Fibroblast of skin of abdomen (primary cell): ENCODE measurements around the gene TIMM44.

Source experiments
- DNase-seq: peaks from one replicate; pipeline ENCODE4 v3.0.0-alpha.2; 2013

TIMM44 gene

GRCh38 chr19:7914099-7914498 lies 29.4 kb downstream of the TIMM44 start:
- no peak for DNase-seq

- no peak for DNase-seq
Observed at GRCh38 chr19:7913652-7914051, 29.8 kb downstream of the TIMM44 start.

- DNase-seq = no peak
Observed at GRCh38 chr19:7912697-7913564, 30.5 kb downstream of the TIMM44 start.

- no peak for DNase-seq
Observed at GRCh38 chr19:7912144-7912696, 31.2 kb downstream of the TIMM44 start.

DNA sequence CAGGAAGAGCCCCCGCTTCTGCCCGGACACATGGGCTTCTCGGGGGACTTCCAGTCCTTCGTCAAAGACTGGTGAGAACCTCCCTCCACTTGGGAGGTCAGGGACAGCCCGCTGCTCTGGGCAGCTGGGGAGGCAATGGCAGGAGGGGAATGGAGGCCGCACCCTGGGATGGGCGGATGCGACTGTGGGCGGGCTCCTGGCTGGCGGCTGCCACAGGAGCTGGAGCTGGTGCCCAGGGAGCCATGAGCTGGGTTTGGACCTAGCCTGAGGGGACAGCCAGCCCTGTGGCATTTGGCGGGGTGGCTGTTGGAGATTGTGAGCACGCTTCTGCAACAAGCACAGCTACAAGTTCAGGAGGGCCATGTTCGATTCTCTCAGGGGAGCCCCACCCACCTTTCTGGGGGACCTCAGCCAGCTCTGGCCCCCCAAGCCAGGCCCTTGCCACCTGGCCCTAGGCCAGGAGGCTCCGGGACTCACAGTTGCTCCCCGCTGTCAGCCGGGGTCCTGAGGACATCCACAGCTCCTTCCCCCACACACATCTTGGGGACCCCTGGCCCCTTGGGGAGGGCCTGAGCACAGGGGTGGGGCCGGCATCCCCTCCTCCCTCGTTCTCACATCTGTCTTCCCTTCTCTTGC lies 31.8 kb downstream of the TIMM44 start:
- no peak for DNase-seq

- DNase-seq = no peak
Observed at GRCh38 chr19:7910321-7911161, 32.9 kb downstream of the TIMM44 start.

GRCh38 chr19:7909471-7910067 lies 33.9 kb downstream of the TIMM44 start:
- no peak for DNase-seq

- DNase-seq = no peak
Observed at GRCh38 chr19:7908742-7909461, 34.6 kb downstream of the TIMM44 start.

GRCh38 chr19:7908078-7908699 lies 35.3 kb downstream of the TIMM44 start:
- no peak for DNase-seq

GRCh38 chr19:7907544-7907943 lies 35.9 kb downstream of the TIMM44 start:
- DNase-seq = no peak

DNA sequence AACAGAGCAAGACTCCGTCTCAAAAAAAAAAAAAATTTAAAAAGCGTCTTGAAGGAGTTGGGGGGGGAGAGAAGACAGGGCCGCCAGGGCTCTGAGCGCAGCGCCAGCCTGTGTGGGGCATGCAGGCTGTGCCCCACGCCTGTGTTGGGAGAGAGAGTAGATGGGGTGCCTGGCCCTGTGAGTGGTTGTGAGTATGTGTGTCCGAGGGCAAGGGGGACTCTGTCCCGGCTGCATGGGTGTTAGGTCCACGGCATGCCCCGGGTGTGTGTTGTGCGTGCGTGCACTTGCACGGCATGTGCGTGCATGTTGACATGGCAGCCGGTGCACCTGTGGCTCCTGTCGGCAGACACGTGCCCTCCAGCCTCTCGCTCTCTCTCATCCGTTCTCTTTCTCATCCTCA lies 36.3 kb downstream of the TIMM44 start:
- no peak for DNase-seq

DNA sequence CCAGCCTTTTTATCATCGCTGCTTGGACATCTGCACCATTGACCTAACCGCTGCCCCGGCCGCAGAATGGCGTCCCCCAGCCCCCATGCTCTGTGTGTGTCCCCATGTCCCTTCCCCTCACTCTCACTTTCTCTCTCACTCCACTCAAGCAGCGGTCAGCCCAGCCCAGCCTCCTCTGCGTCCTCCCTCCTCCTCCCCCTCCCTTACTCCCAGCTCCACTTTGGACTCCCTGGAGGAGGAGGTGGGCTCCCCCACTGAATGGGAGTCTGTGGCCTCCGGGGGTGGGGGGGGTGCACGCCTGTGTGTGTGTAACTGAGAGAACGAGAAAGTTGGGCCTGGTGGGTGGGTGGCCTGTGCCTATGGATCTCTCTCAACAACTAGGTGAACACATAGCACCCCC lies 37.6 kb downstream of the TIMM44 start:
- no peak for DNase-seq

- DNase-seq = no peak
Observed at GRCh38 chr19:7905268-7905667, 38.2 kb downstream of the TIMM44 start.

DNA sequence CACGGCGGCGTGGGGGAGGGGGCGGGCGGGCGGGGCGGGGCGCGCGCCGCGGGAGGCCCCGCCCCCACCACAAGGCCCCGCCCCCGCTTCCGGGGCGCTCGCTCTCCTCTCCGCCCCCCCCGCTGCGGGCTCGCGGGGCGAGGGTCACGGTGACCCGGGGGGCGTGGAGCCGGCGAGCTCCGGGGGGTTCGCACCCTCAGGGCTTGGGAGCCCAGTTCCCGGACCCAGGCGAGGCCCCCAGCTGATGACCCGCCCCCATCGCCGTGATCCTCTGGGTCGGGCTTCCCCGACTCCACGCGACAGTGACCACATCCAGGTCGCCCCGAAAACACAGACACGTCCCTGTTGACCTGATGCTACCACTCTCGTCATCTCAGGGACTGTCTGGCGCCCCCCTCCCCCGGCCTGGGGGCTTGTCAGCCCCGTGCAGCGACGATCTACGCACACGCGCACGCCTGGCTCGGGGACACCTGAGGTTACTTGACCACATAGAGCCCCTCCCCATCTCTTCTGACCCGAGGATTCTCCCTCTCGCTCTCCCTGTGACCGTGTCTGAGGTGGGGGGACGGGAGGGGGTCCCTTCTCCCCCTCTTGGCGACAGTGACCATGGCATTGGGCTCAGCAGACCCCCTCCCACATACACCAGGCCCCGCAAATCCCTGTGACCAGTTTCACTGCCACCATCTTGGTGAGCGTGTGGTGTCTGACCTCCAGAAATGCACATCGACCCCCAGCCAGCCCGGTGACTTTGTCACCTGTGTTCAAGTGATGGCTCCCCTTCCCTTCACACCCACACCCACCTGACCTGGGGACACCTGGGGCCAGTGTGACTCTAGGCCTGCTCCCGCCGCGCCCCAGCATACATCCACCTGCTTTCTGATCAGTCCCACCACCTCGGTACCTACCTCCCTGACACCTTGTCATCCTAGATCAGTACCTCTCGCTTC lies 39.1 kb downstream of the TIMM44 start:
- DNase-seq = no peak

DNA sequence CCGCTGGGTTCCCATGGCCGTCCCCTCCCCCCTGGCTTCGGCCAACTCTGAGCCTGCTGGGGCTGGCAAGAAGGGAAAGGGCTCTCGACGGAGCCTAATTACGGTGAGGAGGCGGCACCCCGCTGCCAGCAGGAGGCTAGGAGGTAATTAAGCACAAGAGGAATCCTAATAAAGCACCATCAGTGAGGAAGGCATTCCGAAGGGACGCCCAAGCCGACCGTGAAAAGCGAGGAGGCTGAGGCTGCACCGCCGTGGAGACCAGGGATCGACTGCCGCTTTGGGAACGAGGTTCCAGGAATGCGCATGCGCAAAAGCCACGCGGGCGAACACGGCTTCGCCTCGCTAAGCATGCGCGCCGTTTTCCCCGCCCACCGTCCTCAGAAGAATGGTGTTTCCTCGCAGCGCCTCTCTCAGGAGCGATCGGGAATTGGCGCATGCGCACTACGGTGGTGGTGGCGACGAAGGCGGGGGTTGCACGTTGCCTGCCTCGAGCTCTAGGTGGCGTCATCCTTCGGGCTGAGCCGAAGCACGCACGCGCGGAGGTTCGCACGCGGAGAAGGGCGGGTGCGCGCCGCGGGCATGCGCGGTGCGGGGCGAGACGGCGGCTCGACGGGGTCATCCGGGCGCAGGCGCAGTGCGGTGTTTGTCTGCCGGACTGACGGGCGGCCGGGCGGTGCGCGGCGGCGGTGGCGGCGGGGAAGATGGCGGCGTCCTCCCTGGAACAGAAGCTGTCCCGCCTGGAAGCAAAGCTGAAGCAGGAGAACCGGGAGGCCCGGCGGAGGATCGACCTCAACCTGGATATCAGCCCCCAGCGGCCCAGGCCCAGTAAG lies 40.0 kb downstream of the TIMM44 start, which contains the start of gene MAP2K7:
Gene MAP2K7, plus strand, starts transcription at position 634 of the 830 bp plus-strand sequence. Its CDS starts 68 bp downstream, at position 702.
- DNase-seq = peak; percentile 99

GRCh38 chr19:7902796-7903243 lies 40.6 kb downstream of the TIMM44 start:
- DNase-seq = no peak

GRCh38 chr19:7901337-7901736 lies 42.1 kb downstream of the TIMM44 start:
- DNase-seq = no peak

GRCh38 chr19:7900931-7901330 lies 42.5 kb downstream of the TIMM44 start:
- no peak for DNase-seq

DNA sequence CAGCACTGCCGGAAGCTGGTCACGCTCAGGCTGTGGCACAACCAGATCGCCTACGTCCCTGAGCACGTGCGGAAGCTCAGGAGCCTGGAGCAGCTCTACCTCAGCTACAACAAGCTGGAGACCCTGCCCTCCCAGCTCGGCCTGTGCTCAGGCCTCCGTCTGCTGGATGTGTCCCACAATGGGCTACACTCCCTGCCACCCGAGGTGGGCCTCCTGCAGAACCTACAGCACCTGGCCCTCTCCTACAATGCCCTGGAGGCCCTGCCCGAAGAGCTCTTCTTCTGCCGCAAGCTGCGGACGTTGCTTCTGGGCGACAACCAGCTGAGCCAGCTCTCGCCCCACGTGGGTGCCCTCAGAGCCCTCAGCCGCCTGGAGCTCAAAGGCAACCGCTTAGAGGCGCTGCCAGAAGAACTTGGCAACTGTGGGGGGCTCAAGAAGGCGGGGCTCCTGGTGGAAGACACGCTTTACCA lies 43.0 kb downstream of the TIMM44 start:
- no peak for DNase-seq
